IMR-90 (cell line): ENCODE measurements around the gene CCDC122. TPM values are rescaled to one million over a fixed set of nuclear protein-coding genes. Genes with fewer than 3 reads are reported as not detected.

Source experiments
- ATAC-seq: fragments of 200-7000 bp; cut with Tn5 transposase; 2 replicates; pipeline ENCODE4 v1.9.1; 2020; ENCODE audit warnings: low read depth, mild to moderate bottlenecking, moderate library complexity
- BruUV-seq: library from RNA; stranded (reverse); fragments of 400-500 nt; replicated peaks from 2 replicates; lab custom pipeline; 2021; lab: Mats Ljungman, UMichigan
- CTCF ChIA-PET: fragments of 300-600 bp; formaldehyde crosslinking; extraction: SDS; loops from one replicate; lab custom pipeline; 2021; ENCODE audit warnings: antibody characterized with exemption; lab: Yijun Ruan, JAX
- POLR2A ChIA-PET: fragments of 300-600 bp; sonication (Branson Sonifier 250); formaldehyde crosslinking; loops from one replicate; lab custom pipeline; 2022; ENCODE audit warnings: antibody characterized with exemption; ENCODE audit not compliant: unreplicated experiment; lab: Charles Lee
- DNase-seq: peaks from one replicate; pipeline ENCODE4 v3.0.0; 2013
- H2AFZ ChIP-seq: replicated peaks from 2 replicates; pipeline ENCODE3; 2013; ENCODE audit warnings: low read length, mild to moderate bottlenecking; ENCODE audit not compliant: poor library complexity
- H2AK5ac ChIP-seq: 2 replicates; pipeline ENCODE4 v1.6.1; 2013; ENCODE audit warnings: low read depth, low read length, inconsistent platforms
- H2AK9ac ChIP-seq: replicated peaks from 2 replicates; pipeline ENCODE3; 2013; ENCODE audit warnings: mild to moderate bottlenecking, low read depth, low read length, moderate library complexity; ENCODE audit not compliant: poor library complexity
- H2BK120ac ChIP-seq: 2 replicates; pipeline ENCODE4 v1.6.1; 2013; ENCODE audit warnings: low read depth, low read length, inconsistent platforms
- H2BK15ac ChIP-seq: 3 replicates; pipeline ENCODE4 v1.6.1; 2013; ENCODE audit warnings: low read depth, low read length, inconsistent platforms
- H2BK20ac ChIP-seq: 2 replicates; pipeline ENCODE4 v1.6.1; 2013; ENCODE audit warnings: low read depth, mild to moderate bottlenecking, inconsistent platforms, low read length, moderate library complexity
- H2BK5ac ChIP-seq: 2 replicates; pipeline ENCODE4 v1.6.1; 2013; ENCODE audit warnings: mild to moderate bottlenecking, low read depth, low read length, inconsistent platforms; ENCODE audit not compliant: poor library complexity, severe bottlenecking
- H3K14ac ChIP-seq: replicated peaks from 2 replicates; pipeline ENCODE4 v1.6.1; 2013; ENCODE audit warnings: low read depth, low read length, inconsistent platforms
- H3K18ac ChIP-seq: 2 replicates; pipeline ENCODE4 v1.6.1; 2013; ENCODE audit warnings: low read depth, low read length, control low read depth
- H3K23ac ChIP-seq: 2 replicates; pipeline ENCODE4 v1.6.1; 2013; ENCODE audit warnings: low read depth, low read length, inconsistent platforms
- H3K27ac ChIP-seq: 2 replicates; pipeline ENCODE4 v1.5.1; 2013; ENCODE audit warnings: mild to moderate bottlenecking, control low read depth, low read length; ENCODE audit not compliant: insufficient read depth
- H3K27me3 ChIP-seq: 2 replicates; pipeline ENCODE4 v1.6.1; 2013; ENCODE audit warnings: low read length; ENCODE audit not compliant: control insufficient read depth, insufficient read depth
- H3K36me3 ChIP-seq: 2 replicates; pipeline ENCODE4 v1.6.1; 2013; ENCODE audit warnings: low read length, mixed read lengths; ENCODE audit not compliant: control insufficient read depth, insufficient read depth
- H3K4ac ChIP-seq: 2 replicates; pipeline ENCODE4 v1.6.1; 2013; ENCODE audit warnings: low read depth, low read length, inconsistent platforms
- H3K4me1 ChIP-seq: 2 replicates; pipeline ENCODE4 v1.6.1; 2013; ENCODE audit warnings: low read length, mixed read lengths; ENCODE audit not compliant: control insufficient read depth, insufficient read depth
- H3K4me2 ChIP-seq: 2 replicates; pipeline ENCODE4 v1.6.1; 2013; ENCODE audit warnings: low read depth, mild to moderate bottlenecking, control low read depth, low read length, moderate library complexity
- H3K4me3 ChIP-seq: 2 replicates; pipeline ENCODE4 v1.5.1; 2013; ENCODE audit warnings: low read depth, mild to moderate bottlenecking, control low read depth, low read length, moderate library complexity; ENCODE audit not compliant: insufficient read depth
- H3K56ac ChIP-seq: 2 replicates; pipeline ENCODE4 v1.6.1; 2013; ENCODE audit warnings: low read length, inconsistent platforms; ENCODE audit not compliant: insufficient read depth; ENCODE audit errors: extremely low read depth
- H3K79me1 ChIP-seq, 2 experiments: 2 replicates each; pipeline ENCODE4 v1.6.1; 2013; ENCODE audit warnings: low read length in 2 of 2, inconsistent platforms in 1 of 2, low read depth in 1 of 2
- H3K9ac ChIP-seq: 2 replicates; pipeline ENCODE4 v1.6.1; 2013; ENCODE audit warnings: low read depth, low read length, control low read depth
- H3K9me1 ChIP-seq: 2 replicates; pipeline ENCODE4 v1.6.1; 2013; ENCODE audit warnings: low read length, inconsistent platforms; ENCODE audit not compliant: insufficient read depth
- H3K9me3 ChIP-seq: 2 replicates; pipeline ENCODE4 v1.6.1; 2013; ENCODE audit warnings: low read length; ENCODE audit not compliant: control insufficient read depth, insufficient read depth
- H4K20me1 ChIP-seq: 2 replicates; pipeline ENCODE4 v1.6.1; 2013; ENCODE audit warnings: low read length, inconsistent platforms; ENCODE audit not compliant: insufficient read depth
- H4K5ac ChIP-seq: 2 replicates; pipeline ENCODE4 v1.6.1; 2013; ENCODE audit warnings: mild to moderate bottlenecking, low read depth, low read length, control low read depth
- H4K8ac ChIP-seq, 2 experiments: 2 replicates each; pipeline ENCODE4 v1.6.1; 2013; ENCODE audit warnings: low read depth in 2 of 2, low read length in 2 of 2, control low read depth in 1 of 2, inconsistent platforms in 1 of 2
- H4K91ac ChIP-seq: 2 replicates; pipeline ENCODE4 v1.6.1; 2013; ENCODE audit warnings: low read depth, low read length, inconsistent platforms; ENCODE audit not compliant: insufficient read depth
- MAZ ChIP-seq: IDR thresholded peaks from 2 replicates; pipeline ENCODE4 v1.6.1; 2012; ENCODE audit warnings: low read depth, mild to moderate bottlenecking, low read length, improper control_type of control experiment, moderate library complexity, borderline replicate concordance
- POLR2A ChIP-seq: IDR thresholded peaks from 2 replicates; pipeline ENCODE4 v1.6.1; 2012; ENCODE audit warnings: mild to moderate bottlenecking, low read depth, low read length
- WGBS, 2 experiments: methylation state at CpG; one replicate each; pipeline versions ENCODE4 v1.1.5 to v1.1.7; 2013; ENCODE audit warnings: missing lambda C conversion rate in 2 of 2; ENCODE audit not compliant: insufficient read length in 1 of 2; ENCODE audit errors: extremely low coverage in 2 of 2; 5-methylcytosine and 5-hydroxymethylcytosine counted together
- dilution Hi-C: fragments of 300-500 bp; cut with HindIII; formaldehyde crosslinking; loops from one replicate; pipeline ENCODE4 v1.14.3; 2018; ENCODE audit warnings: low sequenced_read_pairs; ENCODE audit not compliant: unreplicated experiment
- in situ Hi-C: fragments of 300-500 bp; cut with MboI; formaldehyde crosslinking; loops from 3 replicates; pipeline ENCODE4 v1.14.3; 2019; ENCODE audit warnings: low sequenced_read_pairs, inconsistent platforms, mixed read lengths
- intact Hi-C: fragments of 100-400 bp; cut with micrococcal nuclease; formaldehyde crosslinking; loops from 2 replicates; pipeline ENCODE4 v1.10.0; 2022
- polyA plus RNA-seq, 3 experiments: library from polyadenylated mRNA; depleted of rRNA; stranded (reverse); fragments of >200 nt; gene quantifications; 2 replicates each; pipeline ENCODE4 v1.2.3, GENCODE V29; 2012; ENCODE audit warnings: low replicate concordance in 1 of 3
- total RNA-seq: library from RNA; depleted of rRNA; stranded (reverse); fragments of >200 nt; gene quantifications from 2 replicates; pipeline ENCODE4 v1.2.3, GENCODE V29; 2012

Gene CCDC122
- total and polyA plus RNA-seq, 2 of the 4 experiments (the other 2 are of a cell fraction): 0.70 to 0.72 TPM

DNA sequence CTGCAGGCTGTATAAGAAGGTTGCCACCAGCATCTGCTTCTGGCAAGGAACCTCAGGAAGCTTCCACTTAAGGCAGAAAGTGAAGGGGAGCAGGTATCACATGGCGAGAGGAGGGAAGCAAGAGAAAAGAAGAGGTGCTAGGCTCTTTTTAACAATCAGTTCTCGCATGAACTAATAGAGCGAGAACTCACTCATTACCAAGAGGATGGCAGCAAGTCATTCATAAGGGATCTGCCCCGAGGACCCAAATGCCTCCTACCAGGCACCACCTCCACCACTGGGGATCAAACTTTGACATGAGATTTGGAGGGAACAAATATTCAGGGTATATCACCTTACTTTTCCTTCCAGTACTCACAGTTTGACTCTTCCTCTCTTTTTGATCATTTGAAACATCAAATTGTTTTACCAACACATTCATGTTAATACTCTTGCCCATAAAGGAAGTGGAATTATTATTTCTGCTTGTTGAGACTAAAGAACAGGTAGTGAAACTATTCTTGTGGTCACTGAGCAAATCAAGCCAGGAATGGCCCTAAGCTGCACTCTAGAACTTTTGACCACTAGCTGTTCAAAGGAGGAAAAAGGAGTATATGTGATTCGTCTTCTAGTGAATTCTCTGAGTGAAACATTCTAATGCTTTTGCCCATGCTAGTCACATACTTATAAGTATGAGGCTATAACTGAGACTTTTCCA, 45.2 kb upstream of the CCDC122 start:
- no peak overlapping the region for H2AFZ ChIP-seq
- H3K4me2 ChIP-seq: no peak overlapping the region
- H3K4me1 ChIP-seq: no peaks in the 10 kb centered on the region
- no peak overlapping the region for H4K91ac ChIP-seq
- H2BK120ac ChIP-seq: no peak overlapping the region
- H2BK15ac ChIP-seq: no peak overlapping the region
- WGBS, 2 experiments: no CpG with 5 or more reads among the region's 5 CpGs
- H3K14ac ChIP-seq: no peak overlapping the region
- in situ Hi-C loops: loop anchor here (25.0 kb wide), 1 partner anchor 1388 kb away; no protein-coding TSS in a partner anchor
- H2BK5ac ChIP-seq: no peak overlapping the region
- no peak overlapping the region for H3K9ac ChIP-seq
- H3K4ac ChIP-seq: no peak overlapping the region
- no peak overlapping the region for H2AK5ac ChIP-seq
- no peak overlapping the region for H3K23ac ChIP-seq
- no peak overlapping the region for H3K27ac ChIP-seq
- no peak overlapping the region for H3K4me3 ChIP-seq
- no peak for ATAC-seq
- no peak overlapping the region for H3K18ac ChIP-seq
- POLR2A ChIA-PET: no interaction called here
- H3K9me1 ChIP-seq: no peaks in the 10 kb centered on the region
- dilution Hi-C loops: loop anchor here (25.0 kb wide), 1 partner anchor 538 kb away; no protein-coding TSS in a partner anchor
- H4K5ac ChIP-seq: no peak overlapping the region
- no peak for DNase-seq
- H4K20me1 ChIP-seq: no peaks in the 10 kb centered on the region
- no peaks in the 10 kb centered on the region for H3K79me1 ChIP-seq
- intact Hi-C loops: no loop called here
- CTCF ChIA-PET: interaction anchor here (1.3 kb wide), 1 partner anchor 9 kb away, joined by 4 read pairs; no protein-coding TSS in a partner anchor
- no peak overlapping the region for H4K8ac ChIP-seq
- H2BK20ac ChIP-seq: no peak overlapping the region
- no TSS peak for BruUV-seq
- H3K36me3 ChIP-seq: no peaks in the 10 kb centered on the region
- TF ChIP-seq POLR2A (no peak), MAZ (no peak)
- peaks cover 6% of the 10 kb centered on the region for H3K27me3 ChIP-seq
- H3K9me3 ChIP-seq: no peaks in the 10 kb centered on the region
- H3K56ac ChIP-seq: no peak overlapping the region
- H2AK9ac ChIP-seq: no peak overlapping the region
